GM18517 (cell line): ENCODE measurements around the gene DHRS13.
"Not testable (repeated sequence)": the region's sequence is repeated elsewhere in the genome, so short reads cannot be mapped to it uniquely, and the experiment has no call there.

ENCODE experiments used
- ATAC-seq: cut with Tn5 transposase; IDR thresholded peaks from one replicate; pipeline ENCODE4 v1.9.1; 2021; ENCODE audit warnings: mild to moderate bottlenecking, moderate library complexity; ENCODE audit not compliant: unreplicated experiment

DHRS13 gene

GRCh38 chr17:28935744-28936460 lies 33.0 kb upstream of the DHRS13 start:
- no peak for ATAC-seq

DNA sequence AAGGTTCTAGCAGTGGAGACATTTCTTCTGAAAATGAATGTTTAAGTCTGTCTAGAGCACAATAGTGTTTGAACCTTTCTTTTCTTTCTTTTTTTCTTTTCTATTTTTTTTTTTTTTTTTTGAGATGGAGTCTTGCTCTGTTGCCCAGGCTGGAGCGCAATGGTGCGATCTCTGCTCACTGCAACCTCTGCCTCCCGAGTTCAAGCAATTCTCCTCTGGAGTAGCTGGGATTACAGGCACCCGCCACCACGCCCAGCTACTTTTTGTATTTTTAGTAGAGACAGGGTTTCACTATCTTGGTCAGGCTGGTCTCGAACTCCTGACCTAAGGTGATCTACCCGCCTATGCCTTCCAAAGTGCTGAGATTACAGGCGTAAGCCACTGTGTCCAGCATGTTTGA lies 31.6 kb upstream of the DHRS13 start:
- ATAC-seq = not testable (repeated sequence)

GRCh38 chr17:28929787-28930186 lies 26.9 kb upstream of the DHRS13 start:
- ATAC-seq = no peak

- no peak for ATAC-seq
These were observed 25.2 kb upstream of the DHRS13 start for GRCh38 chr17:28928061-28928460.

- ATAC-seq = no peak
These were observed 23.9 kb upstream of the DHRS13 start for GRCh38 chr17:28926786-28927185.

- no peak for ATAC-seq
These were observed 23.5 kb upstream of the DHRS13 start for GRCh38 chr17:28926366-28926765.

GRCh38 chr17:28925912-28926365 lies 23.1 kb upstream of the DHRS13 start:
- no peak for ATAC-seq

DNA sequence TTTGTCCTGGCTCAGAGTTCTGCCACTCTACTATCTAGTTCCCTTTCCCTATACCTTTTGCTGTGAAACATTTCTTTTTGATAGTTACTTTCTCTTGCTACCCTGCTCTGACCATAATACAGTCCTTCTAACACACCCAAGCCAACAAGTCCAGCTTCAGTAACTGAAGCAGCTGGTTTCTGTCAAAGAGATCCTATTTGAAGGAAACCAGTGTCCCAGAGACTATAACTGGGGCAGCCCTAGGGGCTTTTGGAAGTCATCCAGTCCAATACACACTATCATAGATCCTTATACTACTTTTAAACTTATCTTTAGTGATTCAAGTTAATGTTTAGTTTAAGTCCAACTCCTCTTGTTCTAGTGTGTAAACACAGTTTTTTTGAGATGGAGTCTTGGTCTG lies 17.3 kb upstream of the DHRS13 start:
- no peak for ATAC-seq

DNA sequence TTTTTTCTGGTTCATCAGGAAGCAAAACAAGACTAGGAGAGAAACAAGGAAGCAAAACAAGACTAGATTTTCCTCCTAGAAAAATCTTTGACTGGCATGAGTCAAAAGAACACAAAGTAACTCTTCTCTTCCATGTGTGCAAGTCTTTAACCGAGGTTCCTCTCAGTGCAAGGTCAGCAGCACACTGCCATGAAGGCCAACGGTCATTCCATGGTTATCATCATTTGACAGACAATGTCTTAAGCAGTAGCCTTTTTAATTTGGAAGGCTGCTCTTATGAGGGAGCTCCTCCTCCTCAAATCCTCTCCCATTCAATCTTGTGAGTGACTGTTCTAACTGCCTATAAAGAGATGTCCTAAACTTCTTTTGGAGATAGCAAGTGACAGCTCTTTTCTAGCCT lies 15.4 kb upstream of the DHRS13 start:
- no peak for ATAC-seq

- no peak for ATAC-seq
These were observed 14.6 kb upstream of the DHRS13 start for GRCh38 chr17:28917465-28917864.

DNA sequence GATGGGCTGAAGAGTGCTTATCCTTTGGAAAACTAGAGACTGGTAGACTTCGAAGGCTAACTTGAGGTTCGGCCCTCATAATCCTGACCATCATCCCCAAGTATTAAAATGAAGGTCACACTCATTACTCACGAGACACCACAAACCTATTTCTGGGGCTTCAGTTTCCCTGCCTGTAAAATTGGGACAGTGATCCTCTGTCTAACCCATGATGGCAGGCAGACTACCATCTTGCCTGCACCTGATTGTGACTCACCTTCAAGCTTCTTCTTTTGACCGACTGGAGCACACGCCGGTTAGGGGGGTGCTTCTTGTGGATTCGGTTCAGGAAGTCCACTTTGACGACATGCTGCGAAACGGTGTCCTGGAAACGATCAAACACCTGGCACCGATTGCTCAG lies 14.2 kb upstream of the DHRS13 start:
- no peak for ATAC-seq

DNA sequence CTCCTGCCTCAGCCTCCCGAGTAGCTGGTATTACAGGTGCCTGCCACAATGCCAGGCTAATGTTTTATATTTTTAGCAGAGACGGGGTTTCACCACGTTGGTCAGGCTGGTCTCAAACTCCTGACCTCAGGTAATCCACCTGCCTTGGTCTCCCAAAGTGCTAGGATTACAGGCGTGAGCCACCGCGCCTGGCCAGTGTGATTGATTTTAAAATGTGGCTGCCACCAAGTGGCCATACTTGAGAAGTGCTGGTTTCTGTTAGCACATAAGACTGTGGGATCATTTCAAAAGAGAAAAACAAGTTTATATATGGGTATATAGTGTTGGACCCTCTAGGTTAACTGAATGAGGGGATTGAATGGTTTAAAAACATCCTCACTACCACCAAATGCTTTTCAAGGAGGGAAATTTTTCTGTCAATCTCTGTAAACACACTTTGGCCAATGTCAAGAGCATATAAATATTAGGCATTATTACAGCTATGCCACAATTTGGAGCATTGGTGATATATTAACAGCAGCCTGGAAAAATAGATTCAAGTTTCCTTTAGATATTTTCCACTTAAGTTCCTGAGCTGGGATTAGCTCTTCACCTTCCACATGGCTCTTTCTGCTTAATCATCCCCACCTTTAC lies 13.5 kb upstream of the DHRS13 start:
- ATAC-seq = no peak

DNA sequence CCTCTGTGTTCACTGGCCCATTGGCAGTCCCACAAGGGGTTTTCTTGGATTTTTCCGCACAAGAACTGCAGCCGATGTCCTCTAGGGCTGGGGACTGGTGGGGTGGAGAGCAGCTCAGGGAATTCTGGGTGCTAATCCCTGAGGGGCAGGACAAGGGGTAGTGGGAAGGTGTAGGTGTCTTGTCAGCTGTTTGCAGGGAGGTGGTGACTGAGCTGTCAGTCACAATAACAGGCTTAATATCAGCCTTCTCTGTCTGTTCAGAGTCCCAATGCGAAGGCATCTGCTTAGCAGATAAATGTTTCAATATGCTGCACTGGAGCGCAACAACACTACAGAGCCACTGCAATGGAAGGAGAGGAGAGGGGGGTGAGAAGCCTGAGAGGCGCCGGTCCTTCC lies 10.1 kb upstream of the DHRS13 start:
- no peak for ATAC-seq

DNA sequence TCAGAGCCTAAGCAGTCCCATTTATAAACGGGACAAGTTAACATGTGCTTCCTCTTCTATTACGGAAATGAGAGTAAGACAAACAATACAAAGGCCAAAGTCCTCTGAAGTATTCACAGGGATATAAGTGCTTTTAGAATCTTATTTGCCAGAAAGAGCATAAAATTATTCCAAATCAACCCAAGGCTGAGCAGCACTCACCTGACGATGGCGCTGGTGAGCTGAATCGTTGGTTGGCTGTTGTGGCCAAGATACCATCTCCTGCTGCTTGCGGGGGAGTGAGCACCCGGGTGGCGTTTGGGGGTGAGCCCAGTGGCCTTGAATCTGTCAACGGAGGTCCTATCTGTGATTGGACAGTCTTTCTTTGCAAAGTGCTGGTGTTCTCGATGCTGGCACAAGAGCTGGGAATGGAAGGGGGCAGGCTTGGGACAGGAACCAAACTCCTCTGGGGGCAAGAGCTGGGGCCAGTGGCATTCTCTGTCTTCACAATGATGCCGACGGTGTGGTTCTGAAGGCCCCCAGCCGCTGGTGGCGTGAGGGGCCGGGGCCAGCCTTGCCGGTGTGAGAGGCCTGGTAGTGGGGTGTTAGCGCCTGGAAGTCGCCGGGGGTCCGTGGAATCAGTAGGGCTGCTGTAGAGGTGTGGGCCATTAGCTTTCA lies 9.5 kb upstream of the DHRS13 start:
- no peak for ATAC-seq

DNA sequence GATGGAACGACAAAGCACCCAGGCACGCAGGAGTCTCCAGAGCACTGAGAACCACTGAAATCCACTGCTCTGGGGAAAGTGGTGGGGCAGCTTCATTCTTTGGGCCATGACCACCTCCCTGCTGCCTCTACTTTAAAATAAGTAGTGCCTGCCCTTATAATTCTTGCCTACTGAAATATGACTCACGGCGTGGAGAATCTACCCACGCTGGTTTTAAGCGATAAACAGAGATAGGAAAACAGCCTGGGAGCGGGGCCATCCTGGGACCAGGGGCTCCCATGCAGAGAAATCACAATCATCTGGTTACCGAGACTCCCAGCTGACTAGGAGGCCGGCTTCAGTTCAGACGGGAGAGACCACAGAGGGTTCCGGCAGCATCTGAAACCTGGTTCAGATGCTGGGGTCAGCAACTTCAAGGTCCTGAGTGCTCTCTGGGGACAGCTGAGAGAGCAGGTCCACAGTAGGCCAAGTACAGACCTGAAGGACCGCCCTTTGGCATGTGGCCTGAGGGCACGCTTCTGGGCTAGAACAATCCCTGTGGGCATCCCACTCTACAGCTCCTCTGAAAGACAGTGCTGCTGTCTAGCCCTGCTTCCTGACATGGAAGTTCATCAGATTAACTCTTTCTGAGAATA lies 8.6 kb upstream of the DHRS13 start:
- no peak for ATAC-seq

DNA sequence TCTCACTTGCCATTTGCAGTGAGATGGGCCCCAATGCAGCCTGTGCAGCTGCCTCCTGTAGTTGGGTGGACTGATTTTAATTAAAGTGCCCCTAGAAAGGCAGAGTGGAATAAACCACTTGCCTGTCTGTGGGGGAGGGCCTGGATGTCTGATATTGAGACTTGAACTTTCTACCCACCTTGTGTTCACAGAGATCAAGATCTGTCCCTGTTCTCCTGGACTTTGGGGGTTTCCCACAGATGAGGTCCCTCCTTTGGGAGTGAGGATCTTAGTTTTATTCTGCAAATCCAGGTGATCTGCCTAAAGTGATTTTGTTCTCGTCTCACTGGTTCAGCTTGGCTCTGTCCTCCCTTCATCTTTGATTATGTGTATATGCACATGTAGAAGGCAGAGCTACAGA lies 7.7 kb upstream of the DHRS13 start:
- ATAC-seq = no peak

DNA sequence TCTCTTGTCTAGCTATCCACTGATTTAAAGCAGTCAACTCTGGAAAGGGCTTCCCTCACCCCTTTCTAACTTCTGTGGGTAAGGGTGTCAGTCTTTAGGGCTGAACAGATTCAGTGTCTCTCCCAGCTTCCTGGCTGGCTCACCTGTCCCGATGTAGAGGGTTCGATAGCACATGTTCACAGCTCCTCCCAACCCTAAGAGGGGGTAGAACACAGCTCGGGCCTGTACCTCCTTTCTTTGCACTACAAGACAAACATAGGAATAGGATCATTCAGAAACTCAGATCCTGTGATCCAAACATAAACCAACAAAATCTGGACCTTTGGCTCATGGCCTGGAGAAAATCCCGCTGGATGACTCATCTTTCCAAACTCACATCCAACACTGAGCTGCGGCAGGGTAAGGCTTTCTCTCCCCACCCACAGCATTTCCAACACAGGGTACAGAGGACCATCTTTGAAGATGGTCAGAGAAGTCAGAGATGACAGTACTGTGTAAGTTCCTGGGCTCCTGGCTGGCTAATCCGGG lies 5.8 kb upstream of the DHRS13 start:
- no peak for ATAC-seq

GRCh38 chr17:28907709-28908475 lies 5.0 kb upstream of the DHRS13 start:
- no peak for ATAC-seq

DNA sequence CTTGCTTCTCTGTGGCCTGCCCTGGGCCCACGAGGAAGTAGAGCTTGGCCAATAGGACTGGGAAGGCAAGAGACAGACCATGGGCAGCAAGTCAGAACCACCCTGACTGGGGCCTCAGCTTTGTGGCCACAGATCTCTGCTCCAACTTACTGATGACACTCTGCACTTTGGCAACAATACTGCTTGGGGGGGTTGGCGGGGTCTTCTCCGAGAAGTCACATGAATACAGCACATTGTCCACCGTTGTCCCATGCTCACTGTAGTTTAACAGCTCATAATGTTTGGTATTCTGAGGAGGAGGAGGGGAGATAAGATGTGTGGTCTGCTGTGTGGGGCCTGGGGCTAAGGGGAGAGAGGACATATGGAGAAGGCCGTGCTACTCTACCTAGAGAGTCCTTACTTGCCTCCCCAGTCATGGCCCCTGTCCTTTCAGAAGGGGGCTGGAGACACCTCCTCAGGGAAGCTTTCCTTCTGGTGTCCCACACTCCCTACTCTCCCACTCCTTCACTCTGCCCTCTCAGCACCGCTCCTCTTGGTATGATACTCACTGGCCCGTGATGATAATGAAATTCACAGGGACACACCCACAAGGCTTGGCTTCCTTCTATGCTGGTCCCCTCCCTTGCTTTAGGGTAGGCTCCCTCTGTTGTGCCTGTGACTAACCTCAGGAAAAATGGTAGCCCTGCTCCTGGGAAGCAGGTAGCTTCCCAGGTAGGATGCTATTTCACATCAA lies 4.0 kb upstream of the DHRS13 start:
- ATAC-seq = no peak

DNA sequence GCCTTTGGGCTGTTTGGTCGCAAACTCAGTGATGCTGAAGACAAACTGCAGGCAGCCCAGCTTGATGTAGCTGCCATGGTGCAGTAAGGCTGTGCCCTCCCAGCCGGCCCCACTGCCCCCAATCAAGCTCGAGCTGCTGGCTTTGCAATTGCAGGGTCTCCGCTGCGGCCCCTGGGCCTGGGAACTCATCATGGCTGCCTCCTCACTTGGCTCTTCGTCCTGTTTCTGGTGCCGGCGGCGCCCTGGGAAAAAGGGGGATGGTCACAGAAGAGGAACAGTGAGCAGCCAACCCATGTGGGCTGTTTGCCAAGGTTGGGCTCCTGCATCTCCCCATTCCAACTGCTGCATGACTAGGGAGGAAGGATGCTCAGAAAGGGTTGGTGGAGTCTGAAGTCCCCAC lies 3.4 kb upstream of the DHRS13 start:
- no peak for ATAC-seq
